Suppressor macrophage (primary cell): Measurements from ENCODE around the gene CAMK1D.
"Not testable (repeated sequence)": the region's sequence is repeated elsewhere in the genome, so short reads cannot be mapped to it uniquely, and the experiment has no call there.

Experiments
- DNase-seq, 4 experiments: peaks; one replicate each; pipeline ENCODE4 v3.0.0-alpha.2; 2020 to 2022
- total RNA-seq, 17 experiments: gene quantifications; one replicate each; lab custom pipeline; 2026; ENCODE audit warnings: mixed read lengths in 6 of 17, inconsistent platforms in 3 of 17; lab: John Stamatoyannopoulos, UW

CAMK1D gene
- total RNA-seq: 7.3 to 58.7 (median 20.2) reads per million in 17 experiments

DNA sequence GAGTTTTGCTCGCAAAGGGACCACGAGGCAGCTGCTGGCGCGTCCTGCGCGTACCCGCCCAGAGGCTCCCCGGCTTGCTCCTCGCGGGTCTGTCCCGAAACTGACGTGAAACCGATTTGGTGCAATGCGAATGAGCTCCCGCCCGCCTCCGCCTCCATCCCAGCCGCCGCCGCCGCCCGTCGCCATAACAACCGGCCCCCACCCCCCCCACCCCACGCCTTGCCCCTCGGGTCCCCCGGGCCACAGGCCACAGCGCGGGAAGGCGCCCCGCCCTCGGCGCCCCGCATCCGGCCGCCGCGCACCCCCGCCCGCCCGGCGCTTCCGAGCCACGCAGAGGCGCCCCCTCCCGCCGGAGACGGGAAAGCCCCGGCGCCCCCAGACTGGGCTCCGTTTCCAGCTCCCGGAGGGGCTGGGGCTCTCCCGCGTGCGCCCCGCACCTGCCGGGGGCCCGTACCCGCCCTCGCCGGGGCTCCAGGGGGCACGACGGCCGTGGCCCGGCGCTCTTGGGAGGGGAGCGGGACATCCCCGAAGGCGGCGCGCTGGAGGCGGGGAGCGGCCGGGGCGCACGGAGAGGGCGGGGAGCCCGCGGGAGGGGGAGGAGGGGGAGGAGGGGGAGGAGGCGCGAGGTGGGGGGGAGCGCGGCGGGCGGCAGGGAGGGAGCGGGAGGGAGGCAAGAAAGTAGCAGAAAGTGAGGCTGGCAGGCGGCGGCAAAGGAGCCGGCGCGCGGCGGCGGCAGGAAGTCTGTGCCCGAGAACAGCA, at the start of gene CAMK1D:
TSS of gene CAMK1D (plus strand) at position 678 of the 759 bp plus-strand sequence.
- DNase-seq: peak; percentile 66 to 91 (median 81)

DNA sequence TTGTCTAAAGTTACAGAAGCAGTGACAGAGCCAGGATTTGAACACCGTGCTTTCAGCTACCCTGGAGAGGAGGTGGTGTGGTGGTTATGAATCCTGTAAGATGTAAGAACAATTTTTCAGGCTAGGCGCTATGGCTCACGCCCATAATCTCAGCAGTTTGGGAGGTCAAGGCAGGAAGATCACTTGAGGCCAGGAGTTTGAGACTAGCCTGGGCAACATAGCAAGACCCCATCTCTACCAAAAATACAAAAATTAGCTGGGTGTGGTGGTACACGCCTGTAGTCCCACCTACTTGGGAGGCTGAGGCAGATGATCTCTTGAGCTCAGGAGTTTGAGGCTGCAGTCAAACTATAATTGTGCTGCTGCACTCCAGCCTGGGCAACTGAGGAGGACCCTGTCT, 48.3 kb upstream of the CAMK1D start:
- not testable (repeated sequence) for DNase-seq

DNA sequence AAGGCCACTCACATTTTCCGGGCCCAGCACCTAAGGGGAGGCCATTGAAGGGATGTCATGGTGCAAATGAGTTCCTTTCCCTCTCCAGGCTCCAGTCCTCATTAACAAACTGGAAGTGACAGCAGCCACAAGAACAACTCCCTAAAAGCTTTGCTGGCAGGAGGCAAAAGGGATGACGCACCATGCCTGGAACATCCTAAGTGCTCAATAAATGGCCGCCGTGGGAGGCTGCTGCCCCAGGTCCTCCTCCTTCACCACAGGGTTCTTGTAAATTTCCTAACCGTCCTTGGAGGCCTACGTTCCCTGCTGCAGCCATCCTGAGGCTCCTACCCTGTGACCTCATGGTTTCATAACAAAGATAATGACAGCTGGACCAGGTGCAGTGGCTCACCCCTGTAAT, 41.3 kb upstream of the CAMK1D start:
- peak in 1 of 4 experiments; percentile 7 for DNase-seq

- no peak for DNase-seq
Measured at GRCh38 chr10:12308736-12309375, 40.5 kb upstream of the CAMK1D start.

DNA sequence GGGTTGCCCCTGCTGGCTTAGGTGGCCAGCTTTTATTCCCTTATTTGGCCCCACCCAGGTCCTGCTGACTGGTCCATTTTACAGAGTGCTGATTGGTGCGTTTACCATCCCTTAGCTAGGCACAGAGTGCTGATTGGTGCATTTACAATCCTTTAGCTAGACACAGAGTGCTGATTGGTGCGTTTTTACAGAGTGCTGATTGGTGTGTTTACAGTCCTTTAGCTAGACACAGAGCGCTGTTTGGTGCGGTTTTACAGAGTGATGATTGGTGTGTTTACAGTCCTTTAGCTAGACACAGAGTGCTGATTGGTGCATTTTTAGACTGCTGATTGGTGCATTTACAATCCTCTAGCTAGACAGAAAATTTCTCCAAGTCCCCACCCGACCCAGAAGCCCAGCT, 39.6 kb upstream of the CAMK1D start:
- not testable (repeated sequence) for DNase-seq

GRCh38 chr10:12314836-12315235, 34.5 kb upstream of the CAMK1D start:
- DNase-seq: no peak

DNA sequence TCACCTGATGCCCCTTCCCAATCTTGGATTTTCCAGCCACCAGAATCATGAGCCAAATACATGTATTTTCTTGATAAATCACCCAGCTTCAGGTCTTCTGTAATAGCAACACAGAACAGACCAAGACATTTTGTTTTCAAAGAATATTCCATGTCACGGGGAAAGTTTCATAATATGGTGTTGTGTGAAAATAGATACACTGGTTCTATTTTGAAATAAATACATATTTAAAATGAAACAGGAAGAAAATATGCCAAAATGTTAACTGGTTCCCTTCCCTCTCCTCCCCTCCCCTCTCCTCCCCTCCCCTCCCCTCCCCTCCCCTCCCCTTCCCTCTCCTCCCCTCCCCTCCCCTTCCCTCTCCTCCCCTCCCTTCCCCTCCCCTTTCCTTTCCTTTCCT, 30.3 kb upstream of the CAMK1D start:
- peak in 3 of 4 experiments; percentile 28 to 69 (median 57) for DNase-seq

DNA sequence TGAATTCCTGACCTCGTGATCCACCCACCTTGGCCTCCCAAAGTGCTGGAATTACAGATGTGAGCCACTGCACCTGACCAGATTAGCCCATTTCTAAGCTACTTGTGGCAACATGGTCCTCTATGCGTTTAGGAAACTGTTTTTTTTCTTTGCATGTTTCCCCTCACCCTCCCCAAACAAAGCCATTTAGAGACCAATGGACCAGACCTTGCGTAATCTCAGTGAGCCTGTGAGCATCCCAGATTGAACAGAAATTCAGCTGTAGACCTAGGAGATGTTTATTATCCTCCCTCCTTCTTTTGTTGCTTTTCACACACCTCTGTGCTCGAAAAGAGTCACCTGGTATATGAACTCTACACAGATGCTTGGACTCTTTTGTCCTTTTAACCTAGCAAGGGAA, 28.5 kb upstream of the CAMK1D start:
- no peak for DNase-seq

- no peak for DNase-seq
Measured at GRCh38 chr10:12321641-12322040, 27.7 kb upstream of the CAMK1D start.

GRCh38 chr10:12322583-12323131, 26.7 kb upstream of the CAMK1D start:
- DNase-seq: peak; percentile 36 to 63 (median 48)

DNA sequence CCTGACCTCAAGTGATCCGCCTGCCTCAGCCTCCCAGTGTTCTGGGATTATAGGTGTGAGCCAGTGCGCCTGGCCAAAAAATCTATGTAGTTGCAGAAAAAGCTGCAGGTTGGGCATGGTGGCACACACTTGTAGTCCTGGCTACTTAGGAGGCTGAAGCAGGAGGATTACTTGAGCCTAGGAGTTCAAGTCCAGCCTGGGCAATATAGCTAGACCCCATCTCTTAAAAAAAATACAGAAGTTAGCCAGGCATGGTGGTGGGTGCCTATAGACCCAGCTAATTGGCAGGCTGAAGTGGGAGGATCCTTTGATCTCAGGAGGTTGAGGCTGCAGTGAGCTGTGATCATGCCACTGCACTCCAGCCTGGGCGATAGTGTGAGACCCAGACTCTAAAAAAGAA, 24.8 kb upstream of the CAMK1D start:
- no peak for DNase-seq

- DNase-seq: no peak
Measured at GRCh38 chr10:12327074-12327473, 22.3 kb upstream of the CAMK1D start.

GRCh38 chr10:12327476-12327875, 21.9 kb upstream of the CAMK1D start:
- no peak for DNase-seq

DNA sequence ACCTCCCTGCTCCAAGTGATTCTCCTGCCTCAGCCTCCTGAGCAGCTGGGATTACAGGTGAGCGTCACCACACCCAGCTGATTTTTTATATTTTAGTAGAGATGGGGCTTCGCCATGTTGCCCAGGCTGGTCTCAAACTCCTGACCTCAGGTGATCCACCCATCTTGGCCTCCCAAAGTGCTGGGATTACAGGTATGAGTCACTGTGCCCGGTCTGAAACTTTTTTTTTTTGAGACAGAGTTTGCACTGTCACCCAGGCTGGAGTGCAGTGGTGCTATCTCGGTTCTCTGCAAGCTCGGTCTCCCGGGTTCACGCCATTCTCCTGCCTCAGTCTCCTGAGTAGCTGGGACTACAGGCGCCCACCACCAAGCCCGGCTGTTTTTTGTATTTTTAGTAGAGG, 21.0 kb upstream of the CAMK1D start:
- not testable (repeated sequence) for DNase-seq

DNA sequence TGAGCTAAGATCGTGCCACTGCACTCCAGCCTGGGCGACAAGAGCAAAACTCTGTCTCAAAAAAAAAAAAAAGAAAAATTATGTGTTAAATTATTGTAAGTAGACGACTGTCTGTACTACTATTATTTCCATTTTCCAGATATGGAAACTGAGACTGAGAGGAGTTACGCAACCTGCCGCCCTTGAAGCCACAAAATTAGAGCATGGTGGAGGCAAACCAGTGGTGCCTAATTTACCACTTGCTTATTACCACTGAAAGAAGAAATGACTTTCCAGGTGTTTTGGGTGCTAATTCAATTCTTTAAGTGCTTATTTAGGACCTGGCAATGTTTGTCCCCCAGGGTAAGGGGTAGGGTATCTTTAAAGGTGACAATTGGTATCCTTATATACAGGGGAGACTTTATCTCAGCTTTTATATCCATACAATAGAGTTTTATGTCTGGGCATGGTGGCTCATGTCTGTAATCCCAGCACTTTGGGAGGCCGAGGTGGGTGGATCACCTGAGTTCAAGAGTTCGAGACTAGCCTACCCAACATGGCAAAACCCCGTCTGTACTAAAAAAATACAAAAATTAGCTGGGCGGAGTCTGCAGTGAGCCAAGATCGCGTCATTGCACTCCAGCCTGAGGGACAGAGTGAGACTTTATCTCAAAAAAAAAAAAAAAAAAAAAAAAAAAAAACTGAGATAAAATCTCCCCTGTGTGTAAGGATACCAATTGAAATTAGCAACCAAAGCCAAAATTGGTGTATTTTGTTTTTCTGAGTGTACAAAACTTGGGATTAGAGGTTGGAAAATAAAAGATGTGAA, 16.6 kb upstream of the CAMK1D start:
- no peak for DNase-seq

DNA sequence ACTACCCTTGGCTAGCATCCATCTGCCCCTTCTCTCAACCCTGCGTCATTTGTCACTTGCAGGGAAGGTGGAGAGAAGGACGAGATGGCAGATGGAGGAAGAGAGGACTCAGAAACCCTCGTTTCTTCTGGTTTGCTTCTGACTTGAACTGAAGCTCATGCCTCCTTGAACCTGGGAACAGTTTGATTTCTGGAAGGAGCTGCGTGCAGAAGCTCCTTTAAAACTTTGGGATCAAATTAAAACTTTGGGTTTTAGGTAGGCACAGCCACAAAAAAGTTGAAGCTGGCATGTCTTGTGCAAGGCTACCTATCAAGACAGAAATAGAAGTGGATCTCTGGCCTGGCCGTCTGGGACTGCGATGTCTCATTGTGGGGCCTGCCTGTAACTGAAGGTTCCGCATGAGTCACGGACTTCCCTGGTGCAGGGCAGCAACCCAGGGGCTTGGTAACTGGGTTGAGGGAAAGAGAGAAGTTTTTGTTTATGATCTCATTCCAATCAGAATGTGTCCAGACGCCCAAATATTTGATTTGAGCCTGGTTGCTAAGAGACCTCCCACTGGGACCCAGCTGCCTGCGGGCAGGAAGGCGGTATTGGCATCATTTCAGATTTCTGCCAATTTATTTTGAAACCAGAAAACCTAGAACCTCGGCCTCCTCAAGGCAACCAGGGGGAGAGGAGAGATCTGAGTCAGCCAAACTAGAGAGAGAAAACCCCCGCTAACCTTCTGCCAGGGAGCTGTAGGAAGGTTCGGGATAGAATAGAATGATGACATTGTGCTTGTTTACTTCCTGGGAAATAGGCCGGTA, 15.8 kb upstream of the CAMK1D start:
- DNase-seq: peak; percentile 86 to 96 (median 89)

- no peak for DNase-seq
Measured at GRCh38 chr10:12334186-12334530, 15.2 kb upstream of the CAMK1D start.

DNA sequence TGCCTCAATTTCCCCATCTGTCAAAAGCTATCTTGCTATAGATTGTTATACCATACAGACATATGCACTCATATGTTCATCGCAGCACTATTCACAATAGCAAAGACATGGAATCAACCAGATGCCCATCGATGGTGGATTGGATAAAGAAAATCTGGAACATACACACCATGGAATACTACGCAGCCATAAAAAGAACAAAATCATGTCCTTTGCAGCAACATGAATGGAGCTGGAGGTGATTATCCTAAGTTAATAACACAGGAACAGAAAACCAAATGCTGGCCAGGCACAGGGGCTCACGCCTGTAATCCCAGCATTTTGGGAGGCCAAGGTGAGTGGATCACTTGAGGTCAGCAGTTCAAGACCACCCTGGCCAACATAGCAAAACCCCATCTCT, 14.2 kb upstream of the CAMK1D start:
- DNase-seq: not testable (repeated sequence)

GRCh38 chr10:12337453-12338372, 11.6 kb upstream of the CAMK1D start:
- DNase-seq: no peak

DNA sequence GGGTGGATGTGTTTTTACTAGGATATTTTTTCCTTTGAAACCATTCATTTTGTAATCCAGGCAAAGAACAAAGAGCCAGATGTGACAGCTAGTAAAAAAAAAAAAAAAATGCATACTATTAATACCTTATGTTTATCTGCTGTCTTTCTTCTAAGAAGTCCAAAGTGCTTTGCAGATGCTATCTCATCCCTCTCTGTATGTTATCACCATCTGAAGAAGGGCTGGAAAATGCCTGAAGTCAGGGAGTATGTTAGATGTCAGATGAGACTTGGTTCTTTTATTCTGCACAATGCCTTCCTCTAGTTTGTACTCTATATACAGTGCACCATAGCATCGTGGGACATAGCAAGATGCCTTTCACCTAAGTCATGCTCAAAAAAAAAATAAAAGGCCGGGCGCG, 10.4 kb upstream of the CAMK1D start:
- DNase-seq: no peak

DNA sequence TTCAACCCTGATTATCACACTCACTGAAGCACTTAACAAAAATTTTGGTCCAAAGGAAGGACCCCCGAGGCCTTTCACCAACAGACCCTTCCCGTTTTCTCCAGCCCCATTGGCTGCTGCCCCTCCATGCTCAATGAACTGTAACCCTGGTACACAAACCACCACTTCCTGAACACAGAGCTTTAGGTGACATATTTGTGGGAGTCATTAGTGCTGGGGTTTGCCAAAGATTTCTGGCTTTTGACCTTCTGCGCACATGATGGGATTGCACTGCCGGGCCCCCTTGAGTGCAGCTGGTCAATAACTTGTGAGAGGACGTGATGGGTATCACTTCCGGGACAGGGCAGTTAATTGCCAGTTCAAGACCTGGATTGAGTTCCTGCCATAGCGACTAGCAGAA, 9.0 kb upstream of the CAMK1D start:
- no peak for DNase-seq
